Ascending aorta (tissue), 2 donors: ENCODE measurements around the gene FAM25A. TPM values are rescaled to one million over a fixed set of nuclear protein-coding genes. Genes with fewer than 3 reads are reported as not detected.
"Not testable (repeated sequence)": the region's sequence is repeated elsewhere in the genome, so short reads cannot be mapped to it uniquely, and the experiment has no call there.

Experiments
- DNase-seq, 2 donors: peaks; one replicate each; pipeline ENCODE4 v3.0.0-alpha.2; 2019; ENCODE audit warnings: low spot score in 2 of 2
- H3K27ac ChIP-seq, 2 donors: fragments of 200-600 bp; sonication (generic); one replicate each; pipeline ENCODE4 v1.5.1; 2016 to 2017; ENCODE audit warnings: mild to moderate bottlenecking in 1 of 2
- H3K27me3 ChIP-seq: fragments of 200-600 bp; sonication (generic); one replicate; pipeline ENCODE4 v1.5.1; 2017
- H3K36me3 ChIP-seq, 2 donors: fragments of 200-600 bp; sonication (generic); one replicate each; pipeline ENCODE4 v1.5.1; 2016
- H3K4me1 ChIP-seq, 2 donors: fragments of 200-600 bp; sonication (generic); one replicate each; pipeline ENCODE4 v1.5.1; 2016 to 2017; ENCODE audit warnings: mild to moderate bottlenecking in 1 of 2
- H3K4me3 ChIP-seq, 2 donors: fragments of 200-600 bp; sonication (generic); one replicate each; pipeline ENCODE4 v1.5.1; 2016 to 2017; ENCODE audit warnings: mild to moderate bottlenecking in 1 of 2
- H3K9me3 ChIP-seq, 2 donors: fragments of 200-600 bp; sonication (generic); one replicate each; pipeline ENCODE4 v1.5.1; 2016
- CTCF ChIP-seq, 3 experiments: fragments of 200-600 bp in 2 of 3; fragments of 450-650 bp in 1 of 3; sonication (generic) in 2 of 3; IDR thresholded peaks; one replicate each; pipeline ENCODE4 v1.5.1; 2016 to 2019; ENCODE audit warnings: antibody characterized with exemption in 3 of 3, mild to moderate bottlenecking in 1 of 3, moderate library complexity in 1 of 3
- intact Hi-C: fragments of 100-400 bp; cut with DNase I; formaldehyde crosslinking; loops from one replicate; pipeline ENCODE4 v1.15.1; 2023
- total RNA-seq: library from RNA; depleted of rRNA; stranded (reverse); fragments of >200 nt; gene quantifications from one replicate; pipeline ENCODE4 v1.1.0, GENCODE V29; 2016

The FAM25A gene
- total RNA-seq, 1 donor from 2014 or later = not detected

GRCh38 chr10:86976362-86977056 lies 43.6 kb upstream of the FAM25A start:
- intact Hi-C loops = no loop called here
- Histone ChIP-seq H3K27ac (peak overlapping the region; percentile 93 to 95), H3K4me3 (no peak overlapping the region), H3K4me1 (peaks cover 12 to 26% of the 10 kb centered on the region in 2 donors), H3K9me3 (no peaks in the 10 kb centered on the region), H3K27me3 (no peaks in the 10 kb centered on the region), H3K36me3 (no peaks in the 10 kb centered on the region)
- no peak for TF ChIP-seq CTCF (IDR thresholded peaks at IDR 0.05)
- DNase-seq = no peak

DNA sequence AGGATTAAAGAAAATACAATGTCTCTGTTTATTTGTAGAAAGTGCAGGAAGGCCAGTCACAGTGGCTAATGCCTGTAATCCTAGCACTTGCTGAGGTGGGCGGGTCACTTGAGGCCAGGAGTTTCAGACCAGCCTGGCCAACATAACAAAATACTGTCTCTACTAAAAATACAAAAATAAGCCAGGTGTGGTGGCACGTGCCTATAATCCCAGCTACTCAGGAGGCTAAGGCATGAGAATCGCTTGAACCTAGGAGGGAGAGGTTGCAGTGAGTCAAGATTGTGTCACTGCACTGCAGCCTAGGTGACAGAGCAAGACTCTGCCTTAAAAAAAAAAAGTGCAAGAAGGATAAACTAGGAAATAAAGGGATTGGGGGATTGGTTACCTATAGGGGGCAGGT lies 41.6 kb upstream of the FAM25A start:
- intact Hi-C loops, H3K4me3 ChIP-seq, H3K9me3 ChIP-seq, DNase-seq, H3K27me3 ChIP-seq, H3K36me3 ChIP-seq: not testable (repeated sequence)
- peaks cover 9 to 16% of the 10 kb centered on the region in 2 donors for H3K4me1 ChIP-seq
- H3K27ac ChIP-seq = peak overlapping the region; percentile 93 to 95

DNA sequence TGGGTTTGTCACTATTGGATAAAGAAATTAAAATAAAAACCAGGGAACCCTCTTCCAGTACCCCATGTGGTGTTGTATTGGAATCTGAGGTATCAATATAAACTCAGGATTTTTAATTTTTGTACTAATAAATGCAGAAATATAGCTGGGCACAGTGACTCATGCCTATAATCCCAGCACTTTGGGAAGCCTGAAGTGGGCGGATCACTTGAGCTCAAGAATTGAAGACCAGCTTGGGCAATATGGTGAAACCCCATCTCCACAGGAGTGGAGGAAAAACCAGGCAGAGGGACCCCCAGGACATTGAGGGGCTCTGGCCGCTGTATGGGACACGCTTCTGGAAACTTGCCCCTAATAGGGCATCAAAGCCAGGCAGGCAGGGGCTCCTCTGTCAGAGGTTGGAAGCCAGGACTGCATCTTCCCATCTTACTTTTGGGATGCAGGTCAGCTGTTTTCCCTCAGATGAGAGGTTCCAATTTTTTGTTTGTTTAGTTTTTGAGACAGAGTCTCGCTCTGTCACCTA lies 40.7 kb upstream of the FAM25A start:
- H3K9me3 ChIP-seq = no peaks in the 10 kb centered on the region
- H3K27ac ChIP-seq = peak overlapping the region; percentile 93 to 95
- no peak for TF ChIP-seq CTCF (IDR thresholded peaks at IDR 0.05)
- H3K4me1 ChIP-seq = peaks cover 9 to 16% of the 10 kb centered on the region in 2 donors
- H3K4me3 ChIP-seq = no peak overlapping the region
- H3K27me3 ChIP-seq = no peaks in the 10 kb centered on the region
- H3K36me3 ChIP-seq = no peaks in the 10 kb centered on the region
- intact Hi-C loops = no loop called here
- peak in 1 of 2 donors; percentile 61 for DNase-seq

GRCh38 chr10:86979977-86980448 lies 40.1 kb upstream of the FAM25A start:
- H3K4me1 ChIP-seq = peaks cover 9 to 16% of the 10 kb centered on the region in 2 donors
- H3K36me3 ChIP-seq = no peaks in the 10 kb centered on the region
- H3K4me3 ChIP-seq = no peak overlapping the region
- intact Hi-C loops = no loop called here
- no peak for TF ChIP-seq CTCF (IDR thresholded peaks at IDR 0.05)
- peak in 1 of 2 donors; percentile 86 for DNase-seq
- no peaks in the 10 kb centered on the region for H3K27me3 ChIP-seq
- H3K27ac ChIP-seq = peak overlapping the region; percentile 93 to 95
- no peaks in the 10 kb centered on the region for H3K9me3 ChIP-seq

- H3K27ac ChIP-seq = peak overlapping the region; percentile 93 to 95
- H3K27me3 ChIP-seq, H3K4me3 ChIP-seq, intact Hi-C loops, H3K36me3 ChIP-seq, H3K9me3 ChIP-seq: not testable (repeated sequence)
- DNase-seq = peak in 1 of 2 donors; percentile 68
- H3K4me1 ChIP-seq = peaks cover 9 to 16% of the 10 kb centered on the region in 2 donors
Observed at GRCh38 chr10:86981020-86981419, 39.1 kb upstream of the FAM25A start.

DNA sequence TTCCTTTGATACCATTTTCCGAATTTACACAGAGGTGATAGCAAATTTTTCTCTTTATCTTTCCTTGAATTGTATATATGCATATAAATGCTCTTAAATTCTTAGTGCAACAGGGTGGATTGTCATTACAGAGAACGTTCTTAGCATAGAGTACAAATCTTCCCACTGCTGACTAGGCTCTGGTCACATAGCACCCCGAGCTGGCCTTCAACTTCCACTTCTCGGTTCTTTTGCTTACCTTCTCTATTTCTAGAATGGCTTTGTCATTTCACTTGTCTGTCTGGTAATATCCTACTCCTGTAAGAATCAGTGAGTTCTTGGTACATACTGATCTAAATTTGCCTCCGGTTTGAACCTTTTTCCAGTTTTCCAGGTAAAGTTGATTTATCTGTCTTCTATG lies 38.4 kb upstream of the FAM25A start:
- H3K27me3 ChIP-seq = no peaks in the 10 kb centered on the region
- H3K27ac ChIP-seq = peak overlapping the region; percentile 93 to 95
- intact Hi-C loops = no loop called here

DNA sequence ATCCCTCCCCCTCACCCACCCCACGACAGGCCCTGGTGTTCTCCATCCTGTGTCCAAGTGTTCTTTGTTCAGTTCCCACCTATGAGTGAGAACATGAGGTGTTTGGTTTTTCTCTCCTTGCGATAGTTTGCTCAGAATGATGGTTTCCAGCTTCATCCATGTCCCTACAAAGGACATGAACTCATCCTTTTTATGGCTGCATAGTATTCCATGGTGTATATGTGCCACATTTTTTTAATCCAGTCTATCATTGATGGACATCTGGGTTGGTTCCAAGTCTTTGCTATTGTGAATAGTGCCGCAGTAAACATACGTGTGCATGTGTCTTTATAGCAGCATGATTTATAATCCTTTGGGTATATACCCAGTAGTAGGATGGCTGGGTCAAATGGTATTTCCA lies 35.6 kb upstream of the FAM25A start:
- H3K36me3 ChIP-seq, H3K9me3 ChIP-seq, H3K27me3 ChIP-seq, H3K4me3 ChIP-seq, H3K27ac ChIP-seq, DNase-seq, intact Hi-C loops: not testable (repeated sequence)
- peaks cover 9 to 13% of the 10 kb centered on the region in 2 donors for H3K4me1 ChIP-seq

More for the DNA sequence above, 38.4 kb upstream of the FAM25A start:
- TF ChIP-seq CTCF (IDR thresholded peaks at IDR 0.05) = no peak
- H3K4me3 ChIP-seq = no peak overlapping the region
- no peak for DNase-seq
- H3K36me3 ChIP-seq = no peaks in the 10 kb centered on the region
- H3K9me3 ChIP-seq = no peaks in the 10 kb centered on the region
- peaks cover 9 to 16% of the 10 kb centered on the region in 2 donors for H3K4me1 ChIP-seq
